NOMO-1 treated with dmso at 0.1 percent for 144 hours (cell line): Measurements from ENCODE around the gene FBXW7.

ENCODE experiments used
- DNase-seq: peaks from one replicate; lab custom pipeline; 2025; ENCODE audit not compliant: unreplicated experiment; lab: John Stamatoyannopoulos, UW

The FBXW7 gene

DNA sequence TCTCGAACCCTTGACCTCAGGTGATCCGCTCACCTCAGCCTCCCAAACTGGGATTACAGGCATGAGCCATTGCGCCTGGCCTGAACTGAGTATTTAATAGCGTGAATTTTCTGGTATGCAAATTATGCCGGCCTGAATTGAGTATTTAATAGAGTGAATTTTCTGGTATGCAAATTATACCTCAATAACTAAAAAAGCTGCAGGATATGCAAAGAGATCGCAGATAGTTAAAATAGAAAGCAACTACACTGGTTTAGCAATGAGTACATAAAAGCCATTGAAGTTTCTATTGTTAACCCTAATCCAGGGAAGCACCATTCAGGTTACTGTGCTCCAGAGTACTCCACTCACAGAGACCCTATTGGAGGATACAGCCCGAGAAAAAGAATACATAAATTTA, 22.8 kb downstream of the FBXW7 start:
- DNase-seq = no peak

GRCh38 chr4:152512483-152512882, 23.4 kb downstream of the FBXW7 start:
- DNase-seq = peak; percentile 1

GRCh38 chr4:152510349-152511147, 25.3 kb downstream of the FBXW7 start:
- DNase-seq = no peak

- no peak for DNase-seq
Observed at GRCh38 chr4:152509595-152510225, 26.2 kb downstream of the FBXW7 start.

DNA sequence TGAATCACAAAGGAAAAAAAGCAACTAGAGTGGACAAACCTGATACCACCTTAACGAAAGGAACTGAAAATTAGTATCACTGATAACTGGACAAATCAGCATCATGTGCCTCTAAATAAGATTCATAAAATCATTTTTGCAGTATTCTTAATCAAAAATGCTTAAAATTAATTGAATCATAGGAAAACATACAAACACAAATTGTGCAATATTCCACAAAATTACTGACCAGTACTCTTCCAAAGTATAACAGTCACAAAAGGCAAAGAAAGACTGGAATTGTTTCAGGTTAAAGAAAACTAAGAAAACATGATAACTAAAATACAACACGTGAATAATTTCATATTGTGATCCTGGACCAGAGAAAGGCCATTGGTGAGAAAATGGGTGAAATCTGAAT, 27.1 kb downstream of the FBXW7 start:
- no peak for DNase-seq

- no peak for DNase-seq
Observed at GRCh38 chr4:152508386-152508785, 27.5 kb downstream of the FBXW7 start.

DNA sequence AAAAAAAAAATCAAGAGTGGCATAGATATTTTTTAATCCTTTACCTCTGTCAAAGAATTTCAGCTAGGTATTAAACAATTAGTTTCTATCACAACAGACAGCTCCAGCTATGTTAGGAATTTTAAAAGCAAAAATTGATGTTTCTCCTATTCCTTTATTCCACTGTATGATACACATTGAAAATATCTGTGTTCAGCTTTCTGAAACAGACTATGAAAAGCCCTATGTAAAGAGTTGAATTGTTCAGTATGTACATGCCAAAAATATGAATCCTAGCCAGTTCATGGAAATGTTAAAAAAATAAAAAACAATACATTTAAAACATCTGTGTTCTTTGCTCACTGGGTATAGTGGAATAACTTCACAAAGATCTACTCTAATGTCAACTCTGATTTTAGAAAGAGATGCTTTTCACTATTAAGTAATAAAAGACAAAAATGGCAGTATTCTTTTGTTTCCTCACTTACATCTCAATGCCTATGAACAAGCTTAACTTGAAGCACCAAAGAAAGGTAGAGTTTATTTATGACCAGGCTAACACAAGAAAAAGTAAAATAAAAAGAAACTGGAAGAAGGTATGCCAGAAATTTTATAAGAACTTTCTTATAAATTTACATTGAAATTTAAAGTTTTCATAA, 32.1 kb downstream of the FBXW7 start:
- no peak for DNase-seq

DNA sequence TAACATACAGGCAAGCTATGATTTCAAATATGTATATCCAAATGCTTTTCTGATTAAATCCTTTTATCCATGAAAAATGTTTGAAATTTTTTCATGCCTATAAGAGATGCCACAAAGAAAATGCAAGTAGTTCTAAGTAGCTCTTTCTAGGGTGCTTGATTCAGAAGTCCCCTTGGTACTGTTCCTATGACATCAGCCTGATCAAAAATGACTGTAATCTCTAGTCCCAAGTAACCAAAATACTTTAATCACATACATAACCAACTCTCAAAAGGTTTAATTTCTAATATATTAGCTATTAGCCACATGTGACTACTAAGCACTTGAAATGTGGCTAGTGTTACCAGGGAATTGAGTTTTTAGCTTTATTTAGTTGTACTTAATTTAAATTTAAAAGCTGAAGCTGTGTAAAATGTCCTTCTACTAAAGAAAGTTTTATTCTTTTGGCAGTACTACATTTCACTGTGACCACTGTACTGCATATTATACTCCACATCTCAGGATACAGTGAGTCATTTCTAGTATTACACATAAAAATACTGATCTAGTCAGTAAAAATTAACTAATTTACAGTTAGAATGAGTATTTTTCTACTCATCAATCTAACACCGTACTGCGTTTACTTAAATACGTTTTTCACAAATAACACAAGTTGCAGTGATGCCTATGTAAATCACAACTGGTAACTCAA, 33.9 kb downstream of the FBXW7 start:
- no peak for DNase-seq

- DNase-seq = peak; percentile 50
Observed at GRCh38 chr4:152500800-152501434, 35.0 kb downstream of the FBXW7 start.

- DNase-seq = no peak
Observed at GRCh38 chr4:152500275-152500674, 35.6 kb downstream of the FBXW7 start.

GRCh38 chr4:152499344-152499743, 36.5 kb downstream of the FBXW7 start:
- no peak for DNase-seq

- DNase-seq = no peak
Observed at GRCh38 chr4:152494020-152494419, 41.9 kb downstream of the FBXW7 start.

DNA sequence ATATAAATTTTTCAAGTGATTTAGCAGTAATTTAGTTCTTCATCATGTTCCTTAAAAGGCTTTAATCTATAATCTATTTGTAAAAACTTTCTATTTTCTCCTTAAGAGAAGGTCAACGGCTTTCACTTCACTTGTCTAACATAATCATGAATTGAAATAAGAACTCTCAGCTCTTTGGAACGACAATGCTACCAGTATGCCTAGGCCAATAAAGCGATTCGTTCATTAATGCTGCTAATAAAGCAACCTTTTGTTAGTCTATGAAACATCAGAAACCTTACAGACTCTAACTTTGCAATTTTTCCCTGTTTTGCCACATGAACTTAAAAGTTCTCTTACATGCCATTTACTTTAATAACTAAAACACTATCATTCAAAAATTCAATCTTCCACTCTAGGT, 47.6 kb downstream of the FBXW7 start:
- no peak for DNase-seq

GRCh38 chr4:152486429-152487389, 49.2 kb downstream of the FBXW7 start:
- DNase-seq = no peak

DNA sequence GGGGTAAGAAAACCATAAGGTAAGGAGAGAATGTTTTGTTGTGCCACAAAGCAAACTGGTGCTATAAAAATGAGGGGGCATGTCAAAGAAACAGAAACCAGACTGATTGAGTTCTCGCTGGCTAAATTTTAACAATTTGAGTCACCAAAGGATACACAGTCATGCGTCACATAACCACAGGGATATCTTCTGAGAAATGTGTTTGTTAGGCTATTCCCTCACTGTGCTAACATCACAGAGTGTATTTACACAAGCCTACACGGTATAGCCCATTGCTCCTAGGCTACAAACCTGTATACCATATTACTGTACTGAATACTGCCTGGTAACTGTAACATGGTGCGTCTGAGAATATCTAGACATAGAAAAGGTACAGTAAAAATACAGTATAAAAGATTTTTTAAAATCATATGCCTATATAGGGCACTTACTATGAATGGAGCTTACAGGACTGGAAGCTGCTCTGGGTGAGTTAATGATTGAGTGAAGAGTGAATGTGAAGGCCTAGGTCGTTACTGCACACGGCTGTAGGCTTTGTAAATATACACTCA, 50.1 kb downstream of the FBXW7 start:
- DNase-seq = no peak

DNA sequence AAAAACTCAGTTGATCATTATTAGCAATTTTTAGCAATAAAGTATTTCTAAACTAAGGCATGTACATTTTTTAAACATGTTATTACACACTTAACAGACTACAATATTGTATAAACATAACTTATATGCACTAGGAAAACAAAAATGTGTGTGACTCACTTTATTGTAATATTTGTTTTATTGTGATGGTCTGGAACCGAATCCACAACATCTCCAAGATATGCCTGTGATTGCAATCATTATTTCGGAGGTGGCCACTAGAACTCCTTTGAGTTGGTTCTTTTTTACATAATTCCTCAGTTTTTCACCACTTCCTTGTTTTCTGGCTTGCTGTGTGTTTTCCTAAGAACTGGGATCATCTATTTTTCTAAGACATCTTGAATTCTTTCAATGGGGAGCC, 53.7 kb downstream of the FBXW7 start:
- DNase-seq = no peak

DNA sequence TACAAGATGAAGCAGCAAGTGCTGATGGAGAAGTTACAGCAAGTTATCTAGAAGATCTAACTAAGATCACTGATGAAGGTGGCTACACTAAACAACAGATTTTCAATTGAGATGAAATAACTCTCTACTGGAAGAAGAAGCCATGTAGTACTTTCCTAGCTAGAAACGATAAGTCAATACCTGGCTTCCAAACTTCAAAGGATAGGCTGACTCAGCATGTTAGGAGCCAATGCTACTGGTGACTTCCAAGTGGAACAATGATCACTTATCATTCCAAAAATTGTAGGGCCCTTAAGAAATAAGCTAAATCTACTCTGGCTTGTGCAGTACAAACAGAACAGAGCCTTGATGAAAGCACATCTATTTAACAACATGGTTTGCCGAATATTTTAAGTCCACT, 55.0 kb downstream of the FBXW7 start:
- no peak for DNase-seq

DNA sequence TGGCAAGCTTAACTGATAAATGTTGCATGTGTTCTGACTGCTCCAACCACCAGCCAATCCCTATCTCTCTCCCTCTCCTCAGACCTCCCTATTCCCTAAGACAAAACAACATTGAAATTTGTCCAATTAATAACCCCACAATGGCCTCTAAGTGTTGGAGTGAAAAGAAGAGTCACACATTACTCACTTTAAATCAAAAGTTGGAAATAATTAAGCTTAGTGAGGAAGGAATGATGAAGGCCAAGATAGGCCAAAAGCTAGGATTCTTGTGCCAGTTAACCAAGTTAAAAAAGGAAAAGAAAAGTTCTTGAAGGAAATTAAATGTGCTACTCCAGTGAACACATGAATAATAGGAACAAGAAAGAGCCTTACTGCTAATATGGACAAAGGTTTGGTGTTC, 55.6 kb downstream of the FBXW7 start:
- DNase-seq = no peak

GRCh38 chr4:152479428-152480026, 56.4 kb downstream of the FBXW7 start:
- DNase-seq = no peak
